Measurements from ENCODE around the gene CHTF18.

The CHTF18 gene

GRCh38 chr16:802914-803753 lies 14.7 kb downstream of the CHTF18 start:
- no peak for FAIRE-seq

GRCh38 chr16:803754-804080 lies 15.3 kb downstream of the CHTF18 start:
- FAIRE-seq (no peak), DNase-seq (ENCODE audit: insufficient read length, low spot score) (no peak)
- TF ChIP-seq CTCF (IDR thresholded peaks at IDR 0.05; ENCODE audit: insufficient read depth, missing control alignments): no peak

More at GRCh38 chr16:802914-803753, 14.7 kb downstream of the CHTF18 start:
- TF ChIP-seq CTCF (IDR thresholded peaks at IDR 0.05; ENCODE audit: insufficient read depth, missing control alignments): no peak
- no peak for DNase-seq (ENCODE audit: insufficient read length, low spot score)

GRCh38 chr16:804193-805048 lies 16.0 kb downstream of the CHTF18 start:
- no peak for FAIRE-seq
- no peak for TF ChIP-seq CTCF (IDR thresholded peaks at IDR 0.05; ENCODE audit: insufficient read depth, missing control alignments)
- no peak for DNase-seq (ENCODE audit: insufficient read length, low spot score)

- TF ChIP-seq CTCF (IDR thresholded peaks at IDR 0.05; ENCODE audit: insufficient read depth, missing control alignments): no peak
- FAIRE-seq: no peak
- no peak for DNase-seq (ENCODE audit: insufficient read length, low spot score)
These were observed 17.1 kb downstream of the CHTF18 start for GRCh38 chr16:805474-805873.

GRCh38 chr16:807347-808084 lies 19.1 kb downstream of the CHTF18 start:
- FAIRE-seq: no peak

GRCh38 chr16:808085-808386 lies 19.6 kb downstream of the CHTF18 start:
- no peak for DNase-seq (ENCODE audit: insufficient read length, low spot score)
- FAIRE-seq: no peak
- no peak for TF ChIP-seq CTCF (IDR thresholded peaks at IDR 0.05; ENCODE audit: insufficient read depth, missing control alignments)

More at GRCh38 chr16:807347-808084, 19.1 kb downstream of the CHTF18 start:
- TF ChIP-seq CTCF (IDR thresholded peaks at IDR 0.05; ENCODE audit: insufficient read depth, missing control alignments): no peak
- peak; percentile 71 for DNase-seq (ENCODE audit: insufficient read length, low spot score)

All from D721Med (cell line).